Tibial artery (tissue), 4 donors: ENCODE data around the gene ZNF227.
A peak's percentile ranks its signal among the peaks of the same experiment; 100 is the strongest.
"Not testable (repeated sequence)": the region's sequence is repeated elsewhere in the genome, so short reads cannot be mapped to it uniquely, and the experiment has no call there.

Source experiments
- DNase-seq, 2 donors: peaks; one replicate each; pipeline ENCODE4 v3.0.0-alpha.2; 2019
- H3K27ac ChIP-seq, 2 donors: fragments of 200-600 bp; sonication (generic) in 1 of 2; 1 replicate in 1 of 2; 2 replicates in 1 of 2; pipeline ENCODE4 v1.5.1; 2018 to 2019; ENCODE audit warnings: mild to moderate bottlenecking in 1 of 2
- H3K27me3 ChIP-seq, 2 donors: fragments of 200-600 bp; sonication (generic) in 1 of 2; one replicate each; pipeline versions ENCODE4 v1.5.1 to v1.6.0; 2016 to 2019
- H3K36me3 ChIP-seq, 3 donors: fragments of 200-600 bp; sonication (generic) in 2 of 3; one replicate each; pipeline ENCODE4 v1.5.1; 2016 to 2019; ENCODE audit warnings: mild to moderate bottlenecking in 2 of 3
- H3K4me1 ChIP-seq, 4 donors: fragments of 200-600 bp; sonication (generic) in 2 of 4; 1 replicate in 3 of 4; 2 replicates in 1 of 4; pipeline ENCODE4 v1.5.1; 2016 to 2019
- H3K4me3 ChIP-seq, 2 donors: fragments of 200-600 bp; sonication (generic) in 1 of 2; 1 replicate in 1 of 2; 2 replicates in 1 of 2; pipeline ENCODE4 v1.5.1; 2018 to 2019; ENCODE audit warnings: mild to moderate bottlenecking in 2 of 2
- H3K9me3 ChIP-seq, 3 donors: fragments of 200-600 bp; sonication (generic) in 1 of 3; one replicate each; pipeline ENCODE4 v1.5.1; 2016 to 2019
- CTCF ChIP-seq, 2 experiments: fragments of 200-600 bp in 1 of 2; fragments of 450-650 bp in 1 of 2; IDR thresholded peaks; one replicate each; pipeline ENCODE4 v1.5.1; 2017 to 2019; ENCODE audit warnings: antibody characterized with exemption in 2 of 2, mild to moderate bottlenecking in 1 of 2, moderate library complexity in 1 of 2
- intact Hi-C: fragments of 100-400 bp; cut with DNase I; formaldehyde crosslinking; loops from one replicate; pipeline ENCODE4 v1.15.0; 2023; ENCODE audit warnings: low total_unique reads

The ZNF227 gene

GRCh38 chr19:44212250-44212865, at the start of gene ZNF227:
Gene ZNF227 (plus strand): TSS chr19:44212532. CDS start chr19:44217793, 5,261 bp downstream.
- Histone ChIP-seq H3K4me1 (peaks cover 0 to 11% (median 2%) of the 10 kb centered on the region in 4 donors), H3K36me3 (peaks cover 20 to 31% (median 28%) of the 10 kb centered on the region in 3 donors), H3K4me3 (peak within 1 kb of the TSS; percentile 66 to 76), H3K27ac (peak within 1 kb of the TSS; percentile 81 to 87), H3K27me3 (no peaks in the 10 kb centered on the region), H3K9me3 (peaks cover 0 to 11% (median 0%) of the 10 kb centered on the region in 3 donors)
- peak; percentile 93 to 97 for DNase-seq
- no peak for TF ChIP-seq CTCF (IDR thresholded peaks at IDR 0.05)
- intact Hi-C loops = loop anchor here (5.0 kb wide), 1 partner anchor 90 kb away; no protein-coding TSS in a partner anchor

- peaks cover 27 to 28% (median 28%) of the 10 kb centered on the region in 3 donors for H3K36me3 ChIP-seq
- H3K4me3 ChIP-seq = no peak overlapping the region
- H3K9me3 ChIP-seq = peaks cover under 1 to 66% (median 36%) of the 10 kb centered on the region in 3 donors
- H3K4me1 ChIP-seq = peaks cover 0 to 10% (median 8%) of the 10 kb centered on the region in 4 donors
- H3K27ac ChIP-seq = no peak overlapping the region
- no peak for TF ChIP-seq CTCF (IDR thresholded peaks at IDR 0.05)
- no peaks in the 10 kb centered on the region for H3K27me3 ChIP-seq
- DNase-seq = no peak
- intact Hi-C loops = loop anchor here (10.0 kb wide), 1 partner anchor 49 kb away; the partner anchor contains the start of gene ZNF225
Measured at GRCh38 chr19:44163789-44164188, 48.5 kb upstream of the ZNF227 start.

GRCh38 chr19:44164327-44164672, 48.0 kb upstream of the ZNF227 start:
- Histone ChIP-seq H3K27me3 (no peaks in the 10 kb centered on the region), H3K27ac (peak overlapping the region; percentile 86), H3K4me3 (peak overlapping the region; percentile 66 to 75), H3K9me3 (peaks cover 0 to 66% (median 31%) of the 10 kb centered on the region in 3 donors), H3K36me3 (peaks cover 31 to 34% (median 33%) of the 10 kb centered on the region in 3 donors), H3K4me1 (peaks cover 0 to 10% (median 8%) of the 10 kb centered on the region in 4 donors)
- intact Hi-C loops = loop anchor here (10.0 kb wide), 1 partner anchor 49 kb away; the partner anchor contains the start of gene ZNF225
- no peak for TF ChIP-seq CTCF (IDR thresholded peaks at IDR 0.05)
- no peak for DNase-seq

DNA sequence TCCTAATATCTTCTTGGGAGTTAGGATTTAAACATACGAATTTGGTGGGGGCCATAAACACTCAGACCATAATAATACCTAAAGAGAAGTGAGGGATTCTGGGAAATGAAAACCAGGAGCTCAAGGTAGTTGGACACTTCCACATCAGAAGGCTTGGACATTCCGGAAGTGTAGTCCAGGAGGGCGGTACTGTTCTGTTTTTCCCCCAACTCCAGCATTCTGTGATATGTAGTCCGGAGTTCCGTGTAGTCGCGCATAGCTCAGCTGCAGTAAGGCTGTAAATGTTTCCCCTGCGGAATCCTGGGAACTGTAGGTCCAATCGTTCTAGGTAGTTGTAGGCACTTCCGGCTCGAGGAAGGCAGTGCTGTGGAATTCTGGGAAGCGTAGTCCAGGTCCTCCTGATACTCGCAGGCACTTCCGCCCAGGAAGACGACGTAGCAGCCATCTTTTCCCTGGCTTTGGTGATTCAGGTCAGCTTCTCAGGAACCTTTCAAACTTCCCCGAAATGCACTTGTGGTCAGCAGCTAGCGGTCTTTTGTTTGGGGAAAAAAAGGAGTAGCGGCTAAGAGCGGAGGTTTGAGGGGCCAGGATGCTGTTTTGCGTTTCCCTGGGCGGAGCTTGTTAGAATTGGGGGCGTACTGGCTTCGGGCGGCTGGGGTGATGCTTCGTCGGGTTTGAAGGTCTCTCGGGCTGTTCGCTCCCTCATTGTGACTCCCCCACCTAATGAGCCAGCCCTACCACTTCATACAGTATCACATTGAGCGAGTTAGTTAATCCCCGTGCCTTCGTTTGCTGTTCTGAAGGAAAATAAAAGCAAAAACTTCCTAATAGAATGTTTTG, 47.4 kb upstream of the ZNF227 start, which contains the start of gene ZNF226:
ZNF226 (plus strand) TSS at position 428 of the 840 bp plus-strand sequence. CDS start 4,981 bp downstream, outside the sequence.
- intact Hi-C loops = loop anchor here (5.0 to 10.0 kb wide), 2 partner anchors 42 to 50 kb away; partner anchors contain the start of gene ZNF225
- Histone ChIP-seq H3K4me3 (peak within 1 kb of the TSS; percentile 66 to 75), H3K27me3 (no peaks in the 10 kb centered on the region), H3K27ac (peak within 1 kb of the TSS; percentile 86), H3K9me3 (peaks cover 0 to 66% (median 31%) of the 10 kb centered on the region in 3 donors), H3K36me3 (peaks cover 37 to 40% (median 39%) of the 10 kb centered on the region in 3 donors), H3K4me1 (peaks cover 0 to 10% (median 8%) of the 10 kb centered on the region in 4 donors)
- TF ChIP-seq CTCF (IDR thresholded peaks at IDR 0.05) = no peak
- peak; percentile 94 to 95 for DNase-seq

- intact Hi-C loops, H3K4me1 ChIP-seq, H3K27ac ChIP-seq, H3K27me3 ChIP-seq, DNase-seq, H3K4me3 ChIP-seq: not testable (repeated sequence)
- Histone ChIP-seq H3K36me3 (peaks cover 95 to 97% (median 96%) of the 10 kb centered on the region in 3 donors), H3K9me3 (peaks cover under 1 to 88% (median 59%) of the 10 kb centered on the region in 3 donors)
Measured at GRCh38 chr19:44170660-44171059, 41.7 kb upstream of the ZNF227 start.
